ENCODE measurements around the gene NAT14.
"Not testable (repeated sequence)": the region's sequence is repeated elsewhere in the genome, so short reads cannot be mapped to it uniquely, and the experiment has no call there.

The NAT14 gene, protein sequence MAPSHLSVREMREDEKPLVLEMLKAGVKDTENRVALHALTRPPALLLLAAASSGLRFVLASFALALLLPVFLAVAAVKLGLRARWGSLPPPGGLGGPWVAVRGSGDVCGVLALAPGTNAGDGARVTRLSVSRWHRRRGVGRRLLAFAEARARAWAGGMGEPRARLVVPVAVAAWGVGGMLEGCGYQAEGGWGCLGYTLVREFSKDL

DNA sequence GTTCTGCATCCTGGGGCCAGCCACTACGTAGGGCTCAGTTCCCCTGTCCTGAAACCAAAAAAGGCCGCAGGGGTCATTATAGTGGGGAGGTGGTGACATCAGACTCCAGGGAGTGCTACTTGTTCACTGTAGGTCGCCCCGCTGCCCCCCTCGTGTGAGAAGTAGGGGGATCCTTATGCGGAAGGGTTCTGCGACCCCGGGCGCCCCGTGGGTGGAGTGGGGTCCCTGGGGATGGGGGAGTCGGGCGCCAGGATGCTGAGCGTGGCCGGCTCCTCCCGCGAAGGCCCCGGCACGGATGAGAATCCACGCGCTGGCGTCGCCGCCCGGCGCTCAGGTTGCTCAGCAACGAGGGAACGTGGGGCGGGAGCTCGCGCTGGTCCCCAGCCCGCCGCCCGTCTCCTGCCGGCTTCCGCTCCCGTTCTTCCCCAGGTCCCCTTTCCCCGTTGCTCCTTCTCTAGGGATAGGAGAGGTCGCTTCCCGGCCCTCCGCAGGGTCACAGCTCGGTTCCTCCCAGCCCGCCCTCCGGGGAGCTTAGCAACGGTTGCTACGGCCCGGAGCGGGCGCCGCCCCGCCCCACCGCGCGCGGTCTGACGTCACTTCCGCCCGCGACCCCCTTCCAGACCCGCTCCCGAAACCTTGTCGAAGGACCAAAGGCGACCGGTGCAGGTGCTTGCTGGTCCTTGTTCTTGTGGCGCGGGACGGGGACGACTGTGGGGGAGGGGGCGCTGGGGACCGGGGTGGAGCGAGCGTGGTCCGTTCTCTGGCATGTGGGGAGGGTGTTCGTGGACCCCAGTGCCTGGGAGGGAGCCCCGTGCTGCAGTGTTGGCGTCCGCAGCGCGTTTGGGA lies at the start of gene NAT14:
Gene NAT14 (plus strand): TSS at position 596 of the 846 bp plus-strand sequence. CDS start 521 bp downstream, outside the sequence.
- DNase-seq = peak; percentile 31

DNA sequence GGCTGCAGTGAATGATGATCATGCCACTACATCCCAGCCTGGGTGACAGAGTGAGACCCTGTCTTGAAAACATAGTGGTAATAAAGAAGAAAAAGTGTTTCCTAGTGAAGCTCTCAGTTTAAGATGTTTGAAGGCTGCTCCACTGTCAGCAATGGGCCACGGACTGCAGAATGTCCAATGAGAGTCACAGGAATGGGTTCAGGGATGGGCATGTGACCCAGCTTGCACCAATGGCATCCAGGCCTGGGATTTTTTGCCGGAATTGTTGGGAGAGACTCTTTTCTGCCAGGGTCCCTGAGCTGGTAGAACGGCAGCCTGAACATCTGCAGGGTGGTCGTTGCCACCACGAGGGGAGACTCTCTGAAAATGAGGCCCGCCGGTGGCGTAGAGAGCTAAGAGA lies 48.1 kb upstream of the NAT14 start:
- no peak for DNase-seq

DNA sequence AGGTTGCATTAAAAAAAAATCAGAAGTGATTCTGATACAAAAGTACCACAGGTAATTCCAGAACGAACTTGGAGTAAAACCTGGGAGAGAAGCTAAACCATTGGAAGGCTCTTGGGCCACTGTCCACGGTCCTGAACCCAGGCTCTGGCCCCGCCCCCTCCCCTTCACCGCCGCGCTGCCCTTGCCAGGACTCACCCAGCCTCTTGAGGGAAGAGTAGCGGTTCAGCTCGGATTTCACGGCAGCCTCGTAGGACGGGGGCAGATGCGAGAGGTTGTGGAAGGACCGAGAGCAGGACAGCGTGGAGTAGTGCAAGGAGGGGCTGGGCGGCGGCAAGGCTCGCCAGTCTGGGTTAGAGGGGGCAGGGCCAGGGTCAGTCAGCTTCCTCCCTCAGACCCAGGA lies 47.6 kb upstream of the NAT14 start:
- DNase-seq = peak; percentile 48

DNA sequence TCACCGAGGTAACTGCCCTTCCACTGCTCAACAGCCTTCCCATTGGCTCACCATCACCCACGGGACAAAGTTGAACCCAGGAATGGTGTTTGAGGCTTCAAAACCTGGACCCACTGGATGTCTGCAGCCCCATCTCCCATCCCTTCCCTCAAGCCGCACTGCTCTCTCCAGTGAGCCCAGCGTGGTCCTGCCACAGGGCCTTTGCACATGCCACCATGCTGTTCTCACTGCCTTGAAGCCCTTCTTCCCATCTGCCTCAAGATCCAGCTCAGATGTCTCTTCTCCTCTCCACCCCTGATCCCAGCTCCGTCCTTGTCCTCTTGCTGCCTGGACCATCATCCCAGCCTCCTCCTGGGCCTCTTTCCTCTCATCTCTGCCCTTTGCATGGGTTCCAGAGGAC lies 45.9 kb upstream of the NAT14 start:
- DNase-seq = no peak

DNA sequence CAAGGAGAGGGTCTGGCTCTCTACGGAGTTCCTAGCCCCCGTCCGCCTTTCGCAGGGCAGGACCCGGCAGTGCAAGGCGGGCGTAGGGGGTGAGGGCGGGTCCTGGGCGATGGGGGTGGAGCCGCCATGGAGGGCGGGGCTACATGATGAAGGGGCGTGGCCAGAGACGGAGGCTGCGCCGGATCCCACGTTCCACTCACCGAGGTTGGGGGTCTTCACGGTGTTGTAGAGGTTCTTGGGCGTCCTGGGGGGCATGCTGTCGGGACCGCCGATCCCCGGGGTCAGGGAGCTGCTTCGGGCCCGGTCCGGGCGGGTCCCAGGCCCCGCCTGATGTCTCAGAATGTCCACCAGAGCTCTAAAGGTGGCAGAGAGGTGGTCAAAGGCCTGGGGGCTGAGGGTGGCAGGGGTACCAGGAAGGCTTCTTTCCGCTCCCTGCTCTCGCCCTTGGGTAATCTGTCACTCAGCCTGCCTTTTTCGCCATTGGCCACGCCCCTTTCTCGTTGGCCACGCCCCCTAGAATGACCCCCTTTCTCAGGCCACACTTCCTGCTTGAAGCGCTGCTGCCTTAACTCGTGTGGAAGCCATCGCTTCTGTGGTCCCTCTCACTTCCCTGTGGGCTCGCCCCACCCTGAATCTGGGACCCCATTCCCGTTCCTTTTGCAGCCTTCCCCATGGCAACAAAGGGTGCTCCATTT lies 44.4 kb upstream of the NAT14 start:
- DNase-seq = peak; percentile 35

DNA sequence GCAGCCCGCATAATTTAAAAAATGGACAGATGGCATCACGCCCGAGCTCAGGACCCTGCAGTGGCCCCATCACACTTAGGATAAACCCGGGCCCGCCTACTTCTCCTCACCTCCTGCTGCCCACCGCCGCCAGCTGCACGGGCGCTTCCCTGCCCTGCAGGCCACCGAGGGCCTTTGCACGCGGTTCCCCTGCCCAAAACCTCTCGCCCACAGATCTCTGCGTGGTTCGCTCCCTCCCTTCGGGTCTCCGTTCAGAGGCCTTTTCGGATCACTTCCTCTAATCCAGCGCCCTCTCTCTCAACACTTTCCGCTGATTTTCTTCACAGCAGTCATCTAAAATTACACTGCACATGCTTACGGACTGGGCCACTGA lies 43.7 kb upstream of the NAT14 start:
- DNase-seq = peak; percentile 66

DNA sequence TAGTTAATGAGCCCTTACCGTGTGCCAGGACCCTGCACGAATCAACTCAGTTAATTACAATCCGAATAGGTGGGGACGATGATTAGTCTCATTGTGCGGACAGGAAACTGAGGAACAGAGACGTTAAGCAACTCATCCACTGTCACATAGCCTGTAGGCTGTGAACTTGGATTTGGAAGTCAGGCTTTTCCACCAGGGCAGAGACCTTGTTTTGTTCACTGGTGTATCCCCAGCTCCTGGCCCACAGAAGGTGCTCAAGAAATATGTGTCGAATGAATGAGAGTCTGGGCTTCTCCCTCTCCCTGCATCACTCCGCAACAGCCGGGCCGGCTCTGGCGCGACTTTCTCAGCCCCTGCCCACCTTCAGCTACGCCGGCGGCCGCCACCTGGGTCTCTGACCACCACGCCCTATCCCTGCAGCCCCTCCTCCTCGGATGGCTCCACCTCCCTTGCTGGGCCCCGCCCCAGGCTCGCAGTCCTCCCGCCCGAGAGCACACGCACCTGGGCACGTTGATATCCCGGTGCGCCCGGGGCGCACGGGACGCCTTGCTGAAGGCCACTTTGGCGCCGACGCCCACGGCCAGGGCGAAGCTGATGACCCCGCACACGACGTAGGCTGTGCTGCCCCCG lies 43.2 kb upstream of the NAT14 start:
- DNase-seq = no peak

DNA sequence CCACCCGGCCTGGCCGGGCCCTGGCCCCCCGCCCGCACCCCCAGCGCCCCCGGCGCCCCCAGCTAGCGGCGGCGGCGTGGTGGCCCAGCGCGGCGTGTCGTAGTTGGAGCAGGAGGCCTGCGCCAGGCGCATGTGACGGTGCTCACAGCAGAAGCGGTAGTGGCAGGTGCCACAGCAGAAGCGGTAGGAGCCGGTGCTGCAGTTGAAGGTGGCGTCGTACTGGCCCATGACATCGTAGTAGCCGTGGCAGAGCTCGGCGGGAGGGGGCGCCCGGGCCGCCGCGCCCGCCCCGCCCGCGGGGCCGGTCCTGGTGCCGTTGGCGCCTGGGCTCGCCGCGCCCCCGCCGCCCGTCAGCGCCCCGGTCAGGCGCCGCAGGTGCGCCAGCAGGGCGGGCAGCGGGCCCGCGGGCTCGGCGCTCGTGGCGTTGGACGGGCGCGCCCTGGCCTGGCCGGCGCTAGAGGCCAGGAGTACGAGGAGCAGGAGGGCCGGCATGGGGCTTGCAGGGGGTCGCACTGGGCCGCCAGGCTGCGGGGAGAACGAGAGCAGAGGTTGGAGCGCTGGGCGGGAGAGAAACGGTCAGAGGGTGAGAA lies 42.5 kb upstream of the NAT14 start:
- no peak for DNase-seq

DNA sequence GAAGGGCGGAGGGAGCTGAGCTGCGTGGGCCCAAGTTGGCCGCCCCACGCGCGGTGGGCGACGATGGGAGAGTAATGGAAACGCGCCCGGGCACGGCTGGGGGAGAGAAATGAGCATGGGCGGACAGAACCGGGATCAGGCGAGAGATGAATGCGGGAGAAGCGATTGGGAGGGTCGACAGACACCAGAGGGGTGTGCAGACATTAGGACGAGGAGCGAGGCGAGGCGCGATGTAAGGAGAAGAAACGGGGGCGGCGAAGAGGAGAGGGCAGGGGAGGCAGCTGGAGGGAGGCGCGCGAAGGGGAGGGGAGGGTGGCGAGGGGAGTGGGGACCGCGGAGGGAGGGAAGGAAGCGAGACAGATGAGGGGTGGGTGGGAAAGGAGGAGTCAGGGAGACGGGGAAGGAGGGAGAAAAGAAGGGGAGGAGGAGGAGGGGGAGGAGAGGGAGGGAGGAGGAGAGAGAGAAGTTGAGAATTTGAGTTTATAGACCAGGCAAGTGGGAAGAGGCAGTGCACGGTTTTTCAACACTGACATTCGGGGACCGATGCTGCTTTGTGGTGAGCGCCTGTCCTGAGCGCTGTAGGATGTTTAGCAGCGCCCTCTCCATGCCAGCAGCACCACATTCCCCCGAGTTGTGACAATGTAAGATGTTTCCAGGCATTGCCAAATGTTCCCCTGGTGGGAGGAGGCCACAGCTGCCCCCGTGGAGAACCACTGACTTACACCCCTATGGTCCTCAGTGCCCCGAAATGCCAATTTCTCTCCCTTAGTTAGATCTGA lies 41.8 kb upstream of the NAT14 start, which contains the start of gene SHISA7:
Gene SHISA7 (minus strand): TSS at position 256 of the 779 bp plus-strand sequence. CDS start 437 bp downstream, outside the sequence.
- DNase-seq = no peak

DNA sequence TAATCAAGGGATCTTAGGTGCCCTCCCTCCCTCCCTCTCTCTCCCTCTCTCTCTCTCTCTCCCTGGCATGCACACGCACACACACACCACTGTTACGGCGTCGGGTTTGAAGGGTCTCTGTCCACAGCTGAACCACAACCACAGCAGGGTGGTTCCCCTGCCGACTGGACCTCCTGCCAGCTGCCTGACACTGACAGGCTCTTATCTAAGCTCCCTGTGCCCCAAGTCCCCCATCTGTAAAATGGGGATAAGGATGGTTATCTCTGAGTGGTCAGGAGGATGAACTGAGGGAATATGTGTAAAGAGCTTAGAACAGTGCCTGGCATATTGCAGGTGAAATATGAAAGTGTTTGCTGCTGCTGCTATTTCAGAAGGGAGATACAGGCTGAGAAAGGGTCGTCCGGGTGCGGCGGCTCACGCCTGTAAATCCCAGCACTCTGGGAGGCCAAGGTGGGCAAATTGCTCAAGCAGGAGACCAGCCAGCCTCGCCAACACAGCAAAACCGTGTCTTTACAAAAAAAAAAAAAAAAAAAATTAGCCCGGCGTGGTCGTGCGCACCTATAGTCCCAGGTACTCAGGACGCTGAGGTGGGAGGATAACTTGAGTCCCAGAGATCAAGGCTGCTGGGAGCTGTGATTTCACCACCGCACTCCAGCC lies 41.0 kb upstream of the NAT14 start:
- DNase-seq = no peak

DNA sequence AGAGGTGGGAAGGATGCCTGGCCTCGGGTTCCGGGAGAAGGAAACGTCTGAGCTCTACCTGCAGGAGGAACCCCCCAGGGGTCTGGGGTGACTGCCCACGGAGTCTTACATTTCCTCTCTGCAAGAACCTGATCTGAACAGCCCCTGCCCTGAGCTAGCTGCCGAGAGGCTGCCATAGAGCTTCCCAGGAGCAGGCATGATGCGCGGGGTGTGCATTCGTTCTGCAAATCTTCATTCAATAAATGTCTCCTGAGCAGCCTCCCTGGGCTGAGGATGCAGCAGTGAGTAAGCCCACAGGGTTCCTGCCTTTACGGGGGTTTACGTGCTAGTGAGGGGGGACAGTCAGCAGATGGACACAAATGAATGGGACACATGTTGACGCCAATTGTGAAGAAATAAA lies 40.3 kb upstream of the NAT14 start:
- DNase-seq = no peak

DNA sequence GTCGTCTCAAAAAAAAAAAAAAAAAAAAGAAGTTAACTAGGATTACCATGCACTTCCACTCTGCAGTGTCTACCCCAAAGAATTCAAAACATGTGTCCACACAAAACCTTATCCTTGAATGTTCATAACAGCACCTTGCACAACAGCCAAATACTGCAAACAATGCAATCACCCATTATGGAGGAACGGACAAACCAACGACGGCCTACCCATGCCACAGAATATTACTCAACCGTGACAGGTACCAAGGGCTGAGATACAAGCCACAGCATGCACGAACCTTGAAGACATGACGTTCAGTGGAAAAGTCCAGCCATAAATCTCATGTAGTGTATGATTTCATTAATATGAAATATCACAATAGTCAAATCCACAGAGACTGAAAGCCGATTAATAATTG lies 38.9 kb upstream of the NAT14 start:
- DNase-seq = no peak

DNA sequence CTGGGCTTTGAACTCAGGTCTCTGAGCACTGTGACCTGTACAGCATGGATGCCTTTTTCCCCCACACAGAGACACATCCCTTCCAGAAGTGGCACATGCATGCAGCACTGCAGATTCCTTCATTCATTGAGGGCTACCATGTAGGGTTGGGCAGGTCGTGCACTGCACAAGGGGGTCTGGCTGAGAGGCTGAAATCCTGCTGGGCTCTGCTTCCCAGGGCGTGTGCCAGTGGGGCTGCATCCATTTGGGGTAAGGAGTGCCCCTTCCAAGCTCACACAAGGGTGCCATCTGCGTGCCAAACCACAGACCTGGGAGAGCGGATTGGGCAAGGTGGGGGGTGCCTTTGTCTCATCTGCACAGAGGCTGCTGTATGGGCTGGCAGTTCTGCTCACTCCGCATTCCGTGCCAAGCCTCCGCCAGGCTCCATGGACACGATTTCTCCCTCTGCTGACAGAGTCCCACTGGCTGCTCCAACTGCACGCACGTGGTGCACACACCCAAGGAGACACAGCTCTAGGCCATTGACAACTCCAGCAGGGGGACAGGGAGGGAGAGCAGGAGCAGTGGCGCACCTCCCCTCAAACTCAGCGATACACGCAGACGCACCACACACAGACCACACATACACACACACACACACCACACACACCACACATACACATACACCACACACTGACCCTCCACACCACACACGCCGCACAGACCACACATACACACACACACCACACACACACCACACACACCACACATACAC lies 37.4 kb upstream of the NAT14 start:
- DNase-seq = no peak

DNA sequence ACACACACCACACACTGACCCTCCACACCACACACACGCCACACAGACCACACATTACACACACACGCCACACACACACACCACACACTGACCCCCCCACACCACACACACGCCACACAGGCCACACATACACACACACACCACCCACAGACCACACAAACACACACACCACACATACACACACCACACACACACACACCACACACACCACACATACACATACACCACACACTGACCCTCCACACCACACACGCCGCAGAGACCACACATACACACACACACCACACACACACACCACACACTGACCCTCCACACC lies 36.9 kb upstream of the NAT14 start:
- DNase-seq = not testable (repeated sequence)

DNA sequence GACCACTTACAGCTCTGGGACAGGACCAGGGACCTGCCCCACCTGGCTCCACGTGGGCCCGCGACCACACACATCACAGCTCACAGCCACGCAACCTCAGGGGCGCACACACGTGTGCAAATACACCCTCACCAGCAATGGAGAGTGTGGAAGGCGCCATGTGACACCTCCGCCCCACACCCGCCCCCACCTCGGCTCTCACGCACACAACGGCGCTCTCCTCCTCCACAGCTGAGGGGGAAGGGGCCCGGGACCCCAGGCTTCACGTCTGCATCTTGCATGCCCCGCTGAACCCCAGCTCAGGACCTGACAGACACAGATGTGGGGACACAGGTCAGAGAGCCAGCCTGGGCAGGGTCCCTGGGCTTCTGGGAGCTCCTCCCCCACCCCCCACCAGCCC lies 35.5 kb upstream of the NAT14 start:
- DNase-seq = no peak

DNA sequence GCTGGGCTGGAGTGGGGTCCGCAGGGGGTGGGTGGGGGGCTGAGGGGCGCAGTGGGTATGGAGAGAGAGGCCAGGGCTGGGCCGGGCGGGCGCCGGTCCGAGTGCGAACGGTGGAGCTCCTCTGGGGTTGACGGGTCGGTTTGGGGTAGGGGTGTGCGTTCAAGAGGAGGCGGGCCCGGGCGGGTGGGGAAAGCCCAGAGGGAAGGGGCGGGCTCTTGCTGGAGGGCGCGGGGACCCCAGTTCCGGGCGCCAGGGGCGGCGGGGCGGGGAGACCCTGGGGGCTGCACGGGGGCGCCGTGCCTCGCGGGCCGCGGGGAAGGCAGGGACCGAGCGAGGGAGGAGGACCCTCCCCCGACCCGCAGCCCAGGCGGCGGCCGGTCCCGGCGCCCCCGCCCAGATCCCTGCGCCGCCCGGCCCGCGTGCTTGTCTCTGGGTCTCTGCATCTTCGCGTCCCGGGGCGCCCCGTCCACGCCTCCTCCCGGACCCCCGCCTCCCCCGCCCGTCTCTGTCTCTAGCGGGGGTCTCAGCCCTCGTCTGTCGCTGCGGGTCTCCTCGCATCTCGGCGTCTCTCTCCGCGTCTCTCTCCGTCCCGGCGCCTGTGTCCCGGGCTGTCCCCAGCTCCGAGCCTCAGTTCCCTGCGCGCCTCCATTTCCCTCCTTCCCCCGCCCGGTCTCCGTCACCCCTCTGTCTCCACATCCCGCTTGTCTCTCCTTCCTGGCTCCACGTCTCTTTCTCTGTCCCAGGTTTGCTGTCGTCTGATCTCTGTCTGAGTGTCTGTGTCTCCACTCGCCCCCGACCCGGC lies 33.6 kb upstream of the NAT14 start:
- no peak for DNase-seq

DNA sequence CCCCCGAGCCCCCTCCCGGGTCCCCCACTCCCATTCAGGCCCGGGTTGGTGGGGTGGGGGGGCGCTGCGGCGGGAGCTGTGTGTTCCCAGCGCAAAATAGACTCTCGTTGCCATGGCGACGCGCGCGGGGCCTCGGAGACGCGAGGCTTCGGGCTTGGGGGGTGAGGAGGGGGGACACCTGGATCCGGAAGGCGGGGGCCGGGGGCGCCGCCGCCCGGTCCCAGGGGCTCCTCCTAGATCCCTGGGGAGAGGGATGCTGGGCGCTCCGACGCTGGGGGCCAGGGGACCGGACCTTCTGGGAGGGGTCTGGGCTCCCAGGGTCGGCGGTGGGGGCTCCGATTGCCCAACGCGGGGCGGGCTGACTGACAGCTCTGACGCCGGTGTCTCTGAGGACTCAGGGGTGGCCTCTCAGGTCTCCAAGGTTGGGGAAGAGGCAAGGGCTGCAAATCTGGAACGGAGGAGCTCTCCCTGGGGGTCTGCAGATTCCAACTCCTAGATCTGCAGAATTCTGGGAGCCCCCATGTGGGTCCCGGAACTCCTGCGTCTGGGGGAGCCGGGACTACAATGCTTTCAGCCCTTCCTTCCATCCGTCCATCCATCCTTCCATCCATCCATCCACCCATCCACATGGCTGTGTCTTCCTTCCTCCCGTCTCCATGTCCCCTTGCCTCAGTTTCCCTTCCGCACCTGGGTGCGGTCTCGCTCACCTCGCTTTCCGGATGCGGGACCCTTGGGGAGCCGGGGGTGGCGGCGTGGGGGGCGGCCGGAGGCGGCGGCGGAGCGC lies 32.8 kb upstream of the NAT14 start:
- DNase-seq = no peak

DNA sequence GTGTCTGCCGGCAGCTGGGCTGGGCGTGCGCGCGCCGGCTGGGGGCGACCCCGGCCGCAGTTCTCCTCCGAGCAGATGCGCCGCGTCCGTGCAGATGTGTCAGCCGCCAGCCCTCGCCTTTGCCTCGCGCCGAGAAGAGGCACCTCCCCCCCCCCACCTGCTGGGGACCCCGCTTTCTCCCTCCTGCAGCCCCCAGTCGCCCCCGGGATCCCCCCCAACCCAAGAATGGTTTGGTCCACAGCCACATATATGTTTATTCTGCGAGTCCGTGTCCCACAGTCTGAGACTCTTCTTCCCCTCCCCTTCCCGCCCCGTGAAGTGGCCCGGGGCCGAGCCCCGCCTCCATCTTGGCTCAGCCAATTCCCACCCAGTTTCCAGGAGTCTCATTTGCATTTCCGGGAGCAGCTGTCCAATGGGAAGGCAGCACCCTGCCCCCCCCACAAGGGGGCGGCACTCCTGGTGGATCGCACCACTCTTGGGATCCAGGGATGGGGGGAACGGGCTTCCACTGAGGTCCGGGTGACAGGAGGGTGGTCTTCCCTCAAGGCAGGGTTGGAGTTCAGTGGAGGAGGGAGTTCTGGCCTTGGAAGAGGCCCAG lies 32.1 kb upstream of the NAT14 start:
- DNase-seq = peak; percentile 41
